Common myeloid progenitor, CD34-positive (primary cell): ENCODE measurements around the gene CORO7.
A peak's percentile ranks its signal among the peaks of the same experiment; 100 is the strongest.

Experiments used
- CTCF ChIA-PET: fragments of 350-600 bp; sonication (Branson Sonifier 250); formaldehyde crosslinking; loops from one replicate; lab custom pipeline; 2021; ENCODE audit warnings: antibody characterized with exemption; lab: Charles Lee
- POLR2A ChIA-PET: fragments of 350-600 bp; sonication (Branson Sonifier 250); formaldehyde crosslinking; loops from one replicate; lab custom pipeline; 2021; ENCODE audit warnings: antibody characterized with exemption; lab: Charles Lee
- DNase-seq, 3 donors: peaks; one replicate each; pipeline versions ENCODE4 v3.0.0 to v3.0.0-alpha.2; 2013
- H3K27ac ChIP-seq, 2 experiments: 1 replicate in 1 of 2; 2 replicates in 1 of 2; pipeline ENCODE4 v1.7.0; 2013; ENCODE audit warnings: inconsistent platforms in 2 of 2, low read length in 2 of 2, mild to moderate bottlenecking in 2 of 2, low read depth in 1 of 2, moderate library complexity in 1 of 2; ENCODE audit not compliant: severe bottlenecking in 2 of 2, insufficient read depth in 1 of 2, poor library complexity in 1 of 2
- H3K27me3 ChIP-seq, 5 experiments: replicated peaks in 2 of 5; 1 replicate in 3 of 5; 2 replicates in 2 of 5; pipeline versions ENCODE4 v1.6.1 to v1.7.0; 2013; ENCODE audit warnings: low read length in 4 of 5, mild to moderate bottlenecking in 2 of 5, moderate library complexity in 2 of 5, inconsistent platforms in 1 of 5; ENCODE audit not compliant: insufficient read depth in 5 of 5, control insufficient read depth in 4 of 5
- H3K36me3 ChIP-seq, 4 experiments: 1 replicate in 2 of 4; 2 replicates in 2 of 4; pipeline versions ENCODE4 v1.6.1 to v1.7.0; 2013; ENCODE audit warnings: low read length in 3 of 4, control low read depth in 1 of 4, mild to moderate bottlenecking in 1 of 4; ENCODE audit not compliant: control insufficient read depth in 4 of 4, insufficient read depth in 4 of 4
- H3K4me1 ChIP-seq, 4 experiments: 1 replicate in 3 of 4; 2 replicates in 1 of 4; pipeline versions ENCODE4 v1.6.1 to v1.7.1; 2013; ENCODE audit warnings: low read length in 3 of 4, mild to moderate bottlenecking in 3 of 4, control low read depth in 1 of 4, inconsistent platforms in 1 of 4, moderate library complexity in 1 of 4; ENCODE audit not compliant: control insufficient read depth in 4 of 4, insufficient read depth in 4 of 4; ENCODE audit errors: control extremely low read depth in 1 of 4
- H3K4me3 ChIP-seq, 7 experiments: 1 replicate in 4 of 7; 2 replicates in 3 of 7; pipeline versions ENCODE4 v1.5.1 to v1.7.0; 2013; ENCODE audit warnings: mild to moderate bottlenecking in 7 of 7, low read length in 6 of 7, moderate library complexity in 6 of 7, inconsistent platforms in 2 of 7, low read depth in 2 of 7, control low read depth in 1 of 7; ENCODE audit not compliant: insufficient read depth in 4 of 7, control insufficient read depth in 1 of 7; ENCODE audit errors: extremely low read depth in 1 of 7
- H3K9me3 ChIP-seq, 5 experiments: 1 replicate in 4 of 5; 2 replicates in 1 of 5; pipeline versions ENCODE4 v1.6.1 to v1.7.1; 2013; ENCODE audit warnings: low read length in 4 of 5, mild to moderate bottlenecking in 2 of 5, inconsistent platforms in 1 of 5, low read depth in 1 of 5, moderate library complexity in 1 of 5; ENCODE audit not compliant: control insufficient read depth in 4 of 5, insufficient read depth in 2 of 5; ENCODE audit errors: control extremely low read depth in 1 of 5
- WGBS: methylation state at CpG from one replicate; pipeline ENCODE4 v1.1.5; 2013; ENCODE audit not compliant: insufficient coverage; 5-methylcytosine and 5-hydroxymethylcytosine counted together

CORO7 gene

GRCh38 chr16:4437366-4437765 lies 21.0 kb upstream of the CORO7 start:
- no peak for DNase-seq
- CTCF ChIA-PET = interaction anchor here (2.5 kb wide), 1 partner anchor 35 kb away, joined by 7 read pairs; no protein-coding TSS in a partner anchor
- POLR2A ChIA-PET = no interaction called here
- H3K27ac ChIP-seq = no peak overlapping the region
- no peak overlapping the region for H3K4me3 ChIP-seq
- 100% methylated on average over 3 of the region's 3 CpGs for WGBS
- H3K27me3 ChIP-seq = no peaks in the 10 kb centered on the region
- peaks cover 19 to 80% (median 54%) of the 10 kb centered on the region in 4 experiments for H3K36me3 ChIP-seq
- H3K4me1 ChIP-seq = peaks cover 0 to 10% (median 4%) of the 10 kb centered on the region in 4 experiments
- H3K9me3 ChIP-seq = no peaks in the 10 kb centered on the region

- POLR2A ChIA-PET = no interaction called here
- H3K4me1 ChIP-seq = peaks cover 0 to 10% (median 4%) of the 10 kb centered on the region in 4 experiments
- WGBS = 98% methylated on average over 5 of the region's 8 CpGs
- H3K4me3 ChIP-seq = no peak overlapping the region
- H3K27me3 ChIP-seq = no peaks in the 10 kb centered on the region
- H3K9me3 ChIP-seq = no peaks in the 10 kb centered on the region
- DNase-seq = no peak
- CTCF ChIA-PET = interaction anchor here (0.9 to 1.9 kb wide), 2 partner anchors 17 to 34 kb away, joined by 4 to 5 read pairs; no protein-coding TSS in a partner anchor
- peak overlapping the region in 1 of 2 experiments; percentile 16 for H3K27ac ChIP-seq
- peaks cover 14 to 73% (median 46%) of the 10 kb centered on the region in 4 experiments for H3K36me3 ChIP-seq
Observed at GRCh38 chr16:4435337-4436067, 19.1 kb upstream of the CORO7 start.

GRCh38 chr16:4433914-4434787 lies 17.8 kb upstream of the CORO7 start:
- H3K36me3 ChIP-seq = peaks cover 11 to 66% (median 39%) of the 10 kb centered on the region in 4 experiments

GRCh38 chr16:4433228-4433627 lies 16.8 kb upstream of the CORO7 start:
- Histone ChIP-seq H3K27me3 (no peaks in the 10 kb centered on the region), H3K27ac (peak overlapping the region in 1 of 2 experiments; percentile 69), H3K4me1 (no peaks in the 10 kb centered on the region), H3K4me3 (no peak overlapping the region), H3K9me3 (no peaks in the 10 kb centered on the region), H3K36me3 (peaks cover 11 to 62% (median 39%) of the 10 kb centered on the region in 4 experiments)
- WGBS = 93% methylated on average over 4 of the region's 4 CpGs
- DNase-seq = no peak
- ChIA-PET CTCF (no interaction called here), POLR2A (no interaction called here)

More at GRCh38 chr16:4433914-4434787, 17.8 kb upstream of the CORO7 start:
- Histone ChIP-seq H3K27ac (peak overlapping the region in 1 of 2 experiments; percentile 69), H3K4me3 (no peak overlapping the region), H3K9me3 (no peaks in the 10 kb centered on the region), H3K27me3 (no peaks in the 10 kb centered on the region), H3K4me1 (peaks cover 0 to 5% (median 1%) of the 10 kb centered on the region in 4 experiments)
- CTCF ChIA-PET = interaction anchor here (0.9 to 1.9 kb wide), 2 partner anchors 15 to 32 kb away, joined by 4 to 5 read pairs; no protein-coding TSS in a partner anchor
- POLR2A ChIA-PET = no interaction called here
- peak in 1 of 3 donors; percentile 21 for DNase-seq
- 88% methylated on average over 8 of the region's 12 CpGs for WGBS

GRCh38 chr16:4431023-4431422 lies 14.6 kb upstream of the CORO7 start:
- WGBS = 97% methylated on average over 9 of the region's 9 CpGs
- no peak overlapping the region for H3K4me3 ChIP-seq
- H3K36me3 ChIP-seq = peaks cover 1 to 48% (median 31%) of the 10 kb centered on the region in 4 experiments
- H3K9me3 ChIP-seq = no peaks in the 10 kb centered on the region
- no peaks in the 10 kb centered on the region for H3K27me3 ChIP-seq
- ChIA-PET CTCF (no interaction called here), POLR2A (no interaction called here)
- H3K4me1 ChIP-seq = peaks cover 7 to 14% (median 11%) of the 10 kb centered on the region in 4 experiments
- no peak overlapping the region for H3K27ac ChIP-seq
- DNase-seq = no peak

- CTCF ChIA-PET = interaction anchor here (0.7 to 1.6 kb wide), 4 partner anchors 10 to 50 kb away, joined by 3 to 5 read pairs (median 3); no protein-coding TSS in a partner anchor
Observed at GRCh38 chr16:4428500-4428899, 12.1 kb upstream of the CORO7 start.

More at GRCh38 chr16:4428500-4428899, 12.1 kb upstream of the CORO7 start:
- POLR2A ChIA-PET = no interaction called here
- Histone ChIP-seq H3K27ac (no peak overlapping the region), H3K4me1 (peaks cover 10 to 20% (median 18%) of the 10 kb centered on the region in 4 experiments), H3K4me3 (no peak overlapping the region), H3K36me3 (peaks cover 0 to 26% (median 13%) of the 10 kb centered on the region in 4 experiments), H3K27me3 (no peaks in the 10 kb centered on the region), H3K9me3 (no peaks in the 10 kb centered on the region)
- WGBS = 100% methylated on average over 6 of the region's 7 CpGs
- DNase-seq = no peak
